Testis (tissue), 2 donors: ENCODE data around the gene SSNA1.

Experiments
- POLR2A ChIP-seq: fragments of 450-650 bp; IDR thresholded peaks from one replicate; pipeline ENCODE4 v1.6.1; 2017; ENCODE audit warnings: antibody characterized with exemption, mild to moderate bottlenecking, moderate library complexity
- TF ChIP-seq, protein P1 (sequence below), 3 experiments: fragments of 450-650 bp in 2 of 3; fragments of 200-600 bp in 1 of 3; sonication (generic) in 1 of 3; IDR thresholded peaks; one replicate each; pipeline ENCODE4 v1.5.1; 2016 to 2019; ENCODE audit warnings: antibody characterized with exemption in 3 of 3, mild to moderate bottlenecking in 2 of 3, moderate library complexity in 1 of 3

DNA sequence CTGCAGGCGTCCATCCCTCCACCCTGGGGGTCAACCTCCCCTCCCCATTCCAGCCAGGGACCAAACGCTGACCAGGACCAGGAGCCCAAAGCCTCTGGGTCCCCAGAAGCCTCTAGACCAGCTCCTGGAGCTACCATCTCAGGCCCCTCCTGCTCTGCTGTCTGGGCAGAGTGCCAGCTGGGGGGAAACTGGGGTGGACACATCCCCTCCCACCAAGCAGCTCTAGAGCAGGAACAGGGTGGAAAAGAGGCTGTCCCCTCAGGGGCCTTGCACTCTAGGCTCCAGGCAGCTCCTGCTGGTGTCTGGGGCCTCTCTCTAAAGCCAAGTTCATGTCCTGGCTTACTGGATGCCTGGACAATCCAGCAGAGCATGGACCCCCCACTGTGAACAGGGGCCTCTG lies 4.4 kb downstream of the SSNA1 start:
- no peak for TF ChIP-seq POLR2A
- TF ChIP-seq, protein P1, sequence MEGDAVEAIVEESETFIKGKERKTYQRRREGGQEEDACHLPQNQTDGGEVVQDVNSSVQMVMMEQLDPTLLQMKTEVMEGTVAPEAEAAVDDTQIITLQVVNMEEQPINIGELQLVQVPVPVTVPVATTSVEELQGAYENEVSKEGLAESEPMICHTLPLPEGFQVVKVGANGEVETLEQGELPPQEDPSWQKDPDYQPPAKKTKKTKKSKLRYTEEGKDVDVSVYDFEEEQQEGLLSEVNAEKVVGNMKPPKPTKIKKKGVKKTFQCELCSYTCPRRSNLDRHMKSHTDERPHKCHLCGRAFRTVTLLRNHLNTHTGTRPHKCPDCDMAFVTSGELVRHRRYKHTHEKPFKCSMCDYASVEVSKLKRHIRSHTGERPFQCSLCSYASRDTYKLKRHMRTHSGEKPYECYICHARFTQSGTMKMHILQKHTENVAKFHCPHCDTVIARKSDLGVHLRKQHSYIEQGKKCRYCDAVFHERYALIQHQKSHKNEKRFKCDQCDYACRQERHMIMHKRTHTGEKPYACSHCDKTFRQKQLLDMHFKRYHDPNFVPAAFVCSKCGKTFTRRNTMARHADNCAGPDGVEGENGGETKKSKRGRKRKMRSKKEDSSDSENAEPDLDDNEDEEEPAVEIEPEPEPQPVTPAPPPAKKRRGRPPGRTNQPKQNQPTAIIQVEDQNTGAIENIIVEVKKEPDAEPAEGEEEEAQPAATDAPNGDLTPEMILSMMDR (IDR thresholded peaks at IDR 0.05), result no peak
